H1 (cell line): ENCODE results near the gene GMPR.

Source experiments
- CEBPB ChIP-seq: IDR thresholded peaks from 2 replicates; pipeline ENCODE4 v1.6.1; 2012; ENCODE audit warnings: low read depth, low read length
- EP300 ChIP-seq, 2 experiments: IDR thresholded peaks; 1 replicate in 1 of 2; 2 replicates in 1 of 2; pipeline ENCODE4 v1.6.1; 2011 to 2012; ENCODE audit warnings: low read depth in 2 of 2, low read length in 2 of 2, mild to moderate bottlenecking in 2 of 2, borderline replicate concordance in 1 of 2, inconsistent platforms in 1 of 2, moderate library complexity in 1 of 2
- ZNF274 ChIP-seq: IDR thresholded peaks from 2 replicates; pipeline ENCODE4 v1.7.0; 2012; ENCODE audit warnings: low read length, borderline replicate concordance; ENCODE audit errors: extremely low read depth
- TF ChIP-seq, protein P1 (sequence below), 3 experiments: IDR thresholded peaks; 1 replicate in 2 of 3; 2 replicates in 1 of 3; pipeline versions ENCODE4 v1.5.1 to v1.6.1; 2011; ENCODE audit warnings: low read length in 3 of 3, mild to moderate bottlenecking in 3 of 3, inconsistent platforms in 2 of 3, low read depth in 1 of 3, moderate library complexity in 1 of 3; ENCODE audit not compliant: insufficient read depth in 1 of 3; ENCODE audit errors: control extremely low read depth in 1 of 3

DNA sequence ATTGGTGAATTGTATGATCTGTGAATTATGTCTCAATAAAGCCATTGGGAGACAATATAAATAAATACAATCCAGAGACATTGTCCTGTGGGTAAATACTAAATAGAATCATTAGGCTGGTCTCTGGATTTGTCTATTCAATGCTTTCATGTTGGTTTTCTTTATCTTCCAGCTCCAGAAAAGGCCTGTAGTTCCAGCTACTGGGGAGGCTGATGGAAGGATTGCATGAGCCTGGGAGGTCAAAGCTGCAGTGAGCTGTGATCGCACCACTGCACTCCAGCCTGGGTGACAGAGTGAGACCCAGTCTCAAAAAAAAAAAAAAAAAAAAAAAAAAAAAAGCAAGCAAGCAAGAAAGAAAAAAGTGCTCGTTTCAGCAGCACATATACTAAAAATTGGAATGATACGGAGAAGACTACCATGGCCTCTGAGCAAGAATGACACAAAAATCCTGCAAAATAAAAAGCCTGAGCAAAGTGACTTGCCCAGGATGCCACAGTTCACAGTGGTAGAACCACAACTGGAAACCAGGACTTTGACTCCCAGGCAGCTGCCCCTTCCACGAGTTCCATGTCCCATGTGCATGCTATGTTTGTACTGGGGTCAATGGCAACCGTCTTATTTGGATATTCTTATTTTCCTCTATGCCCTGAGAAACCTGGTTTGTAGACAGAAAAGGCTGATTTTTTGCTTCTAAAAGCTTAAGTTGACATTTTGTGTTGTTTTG lies 33.6 kb upstream of the GMPR start:
- TF ChIP-seq ZNF274, result no peak
- TF ChIP-seq, protein P1, sequence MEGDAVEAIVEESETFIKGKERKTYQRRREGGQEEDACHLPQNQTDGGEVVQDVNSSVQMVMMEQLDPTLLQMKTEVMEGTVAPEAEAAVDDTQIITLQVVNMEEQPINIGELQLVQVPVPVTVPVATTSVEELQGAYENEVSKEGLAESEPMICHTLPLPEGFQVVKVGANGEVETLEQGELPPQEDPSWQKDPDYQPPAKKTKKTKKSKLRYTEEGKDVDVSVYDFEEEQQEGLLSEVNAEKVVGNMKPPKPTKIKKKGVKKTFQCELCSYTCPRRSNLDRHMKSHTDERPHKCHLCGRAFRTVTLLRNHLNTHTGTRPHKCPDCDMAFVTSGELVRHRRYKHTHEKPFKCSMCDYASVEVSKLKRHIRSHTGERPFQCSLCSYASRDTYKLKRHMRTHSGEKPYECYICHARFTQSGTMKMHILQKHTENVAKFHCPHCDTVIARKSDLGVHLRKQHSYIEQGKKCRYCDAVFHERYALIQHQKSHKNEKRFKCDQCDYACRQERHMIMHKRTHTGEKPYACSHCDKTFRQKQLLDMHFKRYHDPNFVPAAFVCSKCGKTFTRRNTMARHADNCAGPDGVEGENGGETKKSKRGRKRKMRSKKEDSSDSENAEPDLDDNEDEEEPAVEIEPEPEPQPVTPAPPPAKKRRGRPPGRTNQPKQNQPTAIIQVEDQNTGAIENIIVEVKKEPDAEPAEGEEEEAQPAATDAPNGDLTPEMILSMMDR (IDR thresholded peaks at IDR 0.05; ENCODE audit: control extremely low read depth in 1 of 3, insufficient read depth in 1 of 3, low read depth in 1 of 3, low read length in 3 of 3), result no peak
- TF ChIP-seq CEBPB, result no peak
- TF ChIP-seq EP300 (IDR thresholded peaks at IDR 0.05; ENCODE audit: borderline replicate concordance in 1 of 2, low read depth in 2 of 2, low read length in 2 of 2), result no peak
